GM06990 (cell line): ENCODE measurements around the gene STRN.

ENCODE experiments used
- DNase-seq: peaks from one replicate; pipeline ENCODE4 v3.0.0-alpha.2; 2011; ENCODE audit not compliant: insufficient read length; ENCODE audit errors: extremely low read depth
- H3K27me3 ChIP-seq: replicated peaks from 2 replicates; pipeline ENCODE4 v1.6.0; 2011; ENCODE audit warnings: low read length; ENCODE audit not compliant: control insufficient read depth, insufficient read depth
- H3K36me3 ChIP-seq: 2 replicates; pipeline ENCODE4 v1.5.1; 2011; ENCODE audit warnings: low read length; ENCODE audit not compliant: control insufficient read depth, insufficient read depth
- H3K4me3 ChIP-seq: replicated peaks from 2 replicates; pipeline ENCODE4 v1.5.1; 2011; ENCODE audit warnings: low read depth, mild to moderate bottlenecking, control low read depth, low read length
- CTCF ChIP-seq: IDR thresholded peaks from 2 replicates; pipeline ENCODE4 v1.5.1; 2011; ENCODE audit warnings: low read length, control low read depth, mild to moderate bottlenecking, inconsistent platforms; ENCODE audit not compliant: insufficient read depth, poor library complexity, severe bottlenecking

Gene STRN

GRCh38 chr2:36797324-36798070 is 168.8 kb downstream of the STRN start:
- no peak for DNase-seq
- Histone ChIP-seq H3K4me3 (no peak overlapping the region), H3K36me3 (no peaks in the 10 kb centered on the region), H3K27me3 (no peaks in the 10 kb centered on the region; the same call in none of the 2 replicates)
- no peak for TF ChIP-seq CTCF
